Mononuclear cell (primary cell): ENCODE results near the gene GLYR1. TPM values are rescaled to one million over a fixed set of nuclear protein-coding genes. Genes with fewer than 3 reads are reported as not detected.

Experiments
- H3K27me3 ChIP-seq: 2 replicates; pipeline ENCODE4 v1.6.0; 2011; ENCODE audit warnings: low read length, control low read depth; ENCODE audit not compliant: insufficient read depth
- H3K4me1 ChIP-seq: 2 replicates; pipeline ENCODE4 v1.5.1; 2011; ENCODE audit warnings: mild to moderate bottlenecking, low read length, control low read depth; ENCODE audit not compliant: insufficient read depth
- H3K4me3 ChIP-seq: 2 replicates; pipeline ENCODE4 v1.5.1; 2011; ENCODE audit warnings: mild to moderate bottlenecking, low read length, moderate library complexity
- H3K9me3 ChIP-seq: 2 replicates; pipeline ENCODE4 v1.5.1; 2011; ENCODE audit warnings: low read depth, mild to moderate bottlenecking, control low read depth, low read length
- total RNA-seq: library from RNA; depleted of rRNA; stranded (reverse); fragments of >200 nt; gene quantifications from one replicate; pipeline ENCODE4 v1.2.3, GENCODE V29; 2012

The GLYR1 gene
- total RNA-seq, 1 donor, result 49.7 TPM

- H3K4me1 ChIP-seq, result no peaks in the 10 kb centered on the region
- no peak overlapping the region for H3K4me3 ChIP-seq
- H3K9me3 ChIP-seq, result no peaks in the 10 kb centered on the region
- no peaks in the 10 kb centered on the region for H3K27me3 ChIP-seq
Observed at GRCh38 chr16:4884972-4885874, 38.1 kb upstream of the GLYR1 start.

GRCh38 chr16:4884209-4884608 lies 37.1 kb upstream of the GLYR1 start:
- H3K27me3 ChIP-seq, result no peaks in the 10 kb centered on the region
- no peaks in the 10 kb centered on the region for H3K4me1 ChIP-seq
- no peaks in the 10 kb centered on the region for H3K9me3 ChIP-seq
- H3K4me3 ChIP-seq, result no peak overlapping the region

GRCh38 chr16:4883501-4883900 lies 36.4 kb upstream of the GLYR1 start:
- H3K27me3 ChIP-seq, result no peaks in the 10 kb centered on the region
- H3K9me3 ChIP-seq, result no peaks in the 10 kb centered on the region
- no peaks in the 10 kb centered on the region for H3K4me1 ChIP-seq
- no peak overlapping the region for H3K4me3 ChIP-seq

GRCh38 chr16:4882633-4883285 lies 35.7 kb upstream of the GLYR1 start:
- Histone ChIP-seq H3K27me3 (no peaks in the 10 kb centered on the region), H3K4me3 (no peak overlapping the region), H3K9me3 (no peaks in the 10 kb centered on the region), H3K4me1 (no peaks in the 10 kb centered on the region)

- Histone ChIP-seq H3K4me1 (no peaks in the 10 kb centered on the region), H3K27me3 (no peaks in the 10 kb centered on the region), H3K9me3 (no peaks in the 10 kb centered on the region), H3K4me3 (no peak overlapping the region)
Observed at GRCh38 chr16:4882000-4882632, 35.0 kb upstream of the GLYR1 start.

- Histone ChIP-seq H3K27me3 (no peaks in the 10 kb centered on the region), H3K4me1 (no peaks in the 10 kb centered on the region), H3K4me3 (no peak overlapping the region), H3K9me3 (no peaks in the 10 kb centered on the region)
Observed at GRCh38 chr16:4880006-4880580, 33.0 kb upstream of the GLYR1 start.

GRCh38 chr16:4879049-4879448 lies 32.0 kb upstream of the GLYR1 start:
- no peaks in the 10 kb centered on the region for H3K9me3 ChIP-seq
- H3K27me3 ChIP-seq, result no peaks in the 10 kb centered on the region
- no peak overlapping the region for H3K4me3 ChIP-seq
- H3K4me1 ChIP-seq, result no peaks in the 10 kb centered on the region

- H3K4me1 ChIP-seq, result no peaks in the 10 kb centered on the region
- no peaks in the 10 kb centered on the region for H3K27me3 ChIP-seq
- no peak overlapping the region for H3K4me3 ChIP-seq
- H3K9me3 ChIP-seq, result no peaks in the 10 kb centered on the region
Observed at GRCh38 chr16:4877380-4877685, 30.2 kb upstream of the GLYR1 start.

GRCh38 chr16:4876646-4877379 lies 29.7 kb upstream of the GLYR1 start:
- Histone ChIP-seq H3K27me3 (no peaks in the 10 kb centered on the region), H3K4me1 (no peaks in the 10 kb centered on the region), H3K4me3 (no peak overlapping the region), H3K9me3 (no peaks in the 10 kb centered on the region)

- Histone ChIP-seq H3K27me3 (no peaks in the 10 kb centered on the region), H3K4me3 (no peak overlapping the region), H3K4me1 (no peaks in the 10 kb centered on the region), H3K9me3 (no peaks in the 10 kb centered on the region)
Observed at GRCh38 chr16:4874666-4875065, 27.6 kb upstream of the GLYR1 start.

GRCh38 chr16:4873091-4873490 lies 26.0 kb upstream of the GLYR1 start:
- H3K9me3 ChIP-seq, result no peaks in the 10 kb centered on the region
- H3K27me3 ChIP-seq, result no peaks in the 10 kb centered on the region
- H3K4me1 ChIP-seq, result no peaks in the 10 kb centered on the region
- H3K4me3 ChIP-seq, result no peak overlapping the region

GRCh38 chr16:4871071-4871470 lies 24.0 kb upstream of the GLYR1 start:
- Histone ChIP-seq H3K9me3 (no peaks in the 10 kb centered on the region), H3K4me3 (no peak overlapping the region), H3K27me3 (no peaks in the 10 kb centered on the region), H3K4me1 (no peaks in the 10 kb centered on the region)

- no peaks in the 10 kb centered on the region for H3K27me3 ChIP-seq
- H3K9me3 ChIP-seq, result no peaks in the 10 kb centered on the region
- no peaks in the 10 kb centered on the region for H3K4me1 ChIP-seq
- H3K4me3 ChIP-seq, result no peak overlapping the region
Observed at GRCh38 chr16:4870138-4870671, 23.1 kb upstream of the GLYR1 start.

- Histone ChIP-seq H3K4me1 (no peaks in the 10 kb centered on the region), H3K4me3 (no peak overlapping the region), H3K27me3 (no peaks in the 10 kb centered on the region), H3K9me3 (no peaks in the 10 kb centered on the region)
Observed at GRCh38 chr16:4869147-4869805, 22.2 kb upstream of the GLYR1 start.
